MCF 10A (cell line): ENCODE results near the gene OR2AT4. TPM values are rescaled to one million over a fixed set of nuclear protein-coding genes. Genes with fewer than 3 reads are reported as not detected.

ENCODE experiments used
- BruUV-seq: library from RNA; stranded (reverse); fragments of 400-500 nt; replicated peaks from 2 replicates; lab custom pipeline; 2021; lab: Mats Ljungman, UMichigan
- CTCF ChIA-PET: fragments of 300-600 bp; sonication (Branson Sonifier 250); formaldehyde crosslinking; extraction: SDS; loops from one replicate; lab custom pipeline; 2021; ENCODE audit warnings: antibody characterized with exemption, inconsistent platforms; lab: Yijun Ruan, JAX
- POLR2A ChIA-PET: fragments of 300-600, 350-650 bp; sonication (Branson Sonifier 250); formaldehyde crosslinking; extraction: SDS; loops from one replicate; lab custom pipeline; 2020; ENCODE audit warnings: antibody characterized with exemption, inconsistent platforms; lab: Yijun Ruan, JAX
- DNase-seq: peaks from one replicate; pipeline ENCODE4 v3.0.0-alpha.2; 2018; ENCODE audit not compliant: unreplicated experiment
- H3K27ac Mint-ChIP-seq: one replicate; pipeline ENCODE4 v1.8.0; 2022; ENCODE audit warnings: mild to moderate bottlenecking, low read depth, mixed read lengths; ENCODE audit not compliant: unreplicated experiment
- H3K27me3 Mint-ChIP-seq: one replicate; pipeline ENCODE4 v1.8.0; 2022; ENCODE audit warnings: mixed read lengths; ENCODE audit not compliant: insufficient read depth, unreplicated experiment
- H3K36me3 Mint-ChIP-seq: one replicate; pipeline ENCODE4 v1.8.0; 2022; ENCODE audit warnings: mild to moderate bottlenecking, moderate library complexity, mixed read lengths; ENCODE audit not compliant: insufficient read depth, unreplicated experiment
- H3K4me1 Mint-ChIP-seq: one replicate; pipeline ENCODE4 v1.8.0; 2022; ENCODE audit warnings: mixed read lengths; ENCODE audit not compliant: insufficient read depth, unreplicated experiment
- H3K4me3 Mint-ChIP-seq: one replicate; pipeline ENCODE4 v1.8.0; 2022; ENCODE audit warnings: mild to moderate bottlenecking, moderate library complexity, mixed read lengths; ENCODE audit not compliant: unreplicated experiment
- H3K9me3 Mint-ChIP-seq: one replicate; pipeline ENCODE4 v1.8.0; 2022; ENCODE audit warnings: mixed read lengths; ENCODE audit not compliant: unreplicated experiment
- intact Hi-C: fragments of 100-400 bp; cut with micrococcal nuclease; formaldehyde crosslinking; loops from 2 replicates; pipeline ENCODE4 v1.14.1; 2022
- total RNA-seq: library from RNA; stranded (reverse); gene quantifications from 2 replicates; pipeline ENCODE4 v1.2.3, GENCODE V29; 2022
- TF ChIP-seq, protein P1 (sequence below): fragments of 200-600 bp; IDR thresholded peaks from one replicate; pipeline ENCODE4 v1.8.0; 2022; ENCODE audit warnings: antibody characterized with exemption, mild to moderate bottlenecking; ENCODE audit not compliant: unreplicated experiment

OR2AT4 gene
- total RNA-seq, 1 experiment from 2014 or later, result not detected

GRCh38 chr11:75068993-75069392, 27.7 kb downstream of the OR2AT4 start:
- H3K9me3 Mint-ChIP-seq, result no peaks in the 10 kb centered on the region
- ChIA-PET POLR2A (no interaction called here), CTCF (interaction anchor here (0.5 to 1.7 kb wide), 2 partner anchors 46 to 74 kb away, joined by 3 to 7 read pairs; no protein-coding TSS in a partner anchor)
- DNase-seq, result no peak
- intact Hi-C loops, result no loop called here
- H3K27ac Mint-ChIP-seq, result no peak overlapping the region
- no TSS peak for BruUV-seq
- no peaks in the 10 kb centered on the region for H3K4me1 Mint-ChIP-seq
- H3K4me3 Mint-ChIP-seq, result no peak overlapping the region
- TF ChIP-seq, protein P1, sequence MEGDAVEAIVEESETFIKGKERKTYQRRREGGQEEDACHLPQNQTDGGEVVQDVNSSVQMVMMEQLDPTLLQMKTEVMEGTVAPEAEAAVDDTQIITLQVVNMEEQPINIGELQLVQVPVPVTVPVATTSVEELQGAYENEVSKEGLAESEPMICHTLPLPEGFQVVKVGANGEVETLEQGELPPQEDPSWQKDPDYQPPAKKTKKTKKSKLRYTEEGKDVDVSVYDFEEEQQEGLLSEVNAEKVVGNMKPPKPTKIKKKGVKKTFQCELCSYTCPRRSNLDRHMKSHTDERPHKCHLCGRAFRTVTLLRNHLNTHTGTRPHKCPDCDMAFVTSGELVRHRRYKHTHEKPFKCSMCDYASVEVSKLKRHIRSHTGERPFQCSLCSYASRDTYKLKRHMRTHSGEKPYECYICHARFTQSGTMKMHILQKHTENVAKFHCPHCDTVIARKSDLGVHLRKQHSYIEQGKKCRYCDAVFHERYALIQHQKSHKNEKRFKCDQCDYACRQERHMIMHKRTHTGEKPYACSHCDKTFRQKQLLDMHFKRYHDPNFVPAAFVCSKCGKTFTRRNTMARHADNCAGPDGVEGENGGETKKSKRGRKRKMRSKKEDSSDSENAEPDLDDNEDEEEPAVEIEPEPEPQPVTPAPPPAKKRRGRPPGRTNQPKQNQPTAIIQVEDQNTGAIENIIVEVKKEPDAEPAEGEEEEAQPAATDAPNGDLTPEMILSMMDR, result no peak
- H3K36me3 Mint-ChIP-seq, result no peaks in the 10 kb centered on the region
- peaks cover 87% of the 10 kb centered on the region for H3K27me3 Mint-ChIP-seq

- BruUV-seq, result no TSS peak
- peaks cover 87% of the 10 kb centered on the region for H3K27me3 Mint-ChIP-seq
These were observed 28.1 kb downstream of the OR2AT4 start for GRCh38 chr11:75068559-75068958.

DNA sequence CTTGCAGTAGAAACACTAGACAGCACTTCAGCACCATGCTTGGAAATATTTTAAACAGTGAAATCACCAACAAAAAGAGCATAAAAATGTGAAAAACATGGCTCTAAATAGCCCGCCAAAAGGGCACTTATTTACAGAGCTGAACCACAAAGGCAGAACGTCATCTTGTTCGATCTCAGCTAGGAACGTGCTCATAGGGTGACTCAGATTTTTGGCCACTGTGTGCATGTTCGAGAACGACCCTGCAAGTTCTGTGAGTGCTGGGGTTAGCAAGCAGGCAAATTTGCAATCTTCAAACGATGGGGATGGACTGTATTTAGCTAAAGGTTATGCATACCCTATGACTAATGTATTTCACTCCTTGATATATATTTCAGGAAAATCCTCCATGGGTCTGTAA, 30.6 kb downstream of the OR2AT4 start:
- no TSS peak for BruUV-seq
- POLR2A ChIA-PET, result no interaction called here
- CTCF ChIA-PET, result interaction anchor here (0.6 to 2.1 kb wide), 4 partner anchors 42 to 139 kb away, joined by 3 to 5 read pairs (median 3); no protein-coding TSS in a partner anchor
- no peak for DNase-seq
- TF ChIP-seq, protein P1, result no peak
- intact Hi-C loops, result no loop called here
- Mint-ChIP-seq H3K36me3 (no peaks in the 10 kb centered on the region), H3K27ac (no peak overlapping the region), H3K9me3 (no peaks in the 10 kb centered on the region), H3K4me3 (no peak overlapping the region), H3K4me1 (no peaks in the 10 kb centered on the region), H3K27me3 (peaks cover 62% of the 10 kb centered on the region)

More at GRCh38 chr11:75068559-75068958, 28.1 kb downstream of the OR2AT4 start:
- no peak for DNase-seq
- Mint-ChIP-seq H3K36me3 (no peaks in the 10 kb centered on the region), H3K27ac (no peak overlapping the region), H3K4me3 (no peak overlapping the region), H3K4me1 (no peaks in the 10 kb centered on the region), H3K9me3 (no peaks in the 10 kb centered on the region)
- ChIA-PET POLR2A (no interaction called here), CTCF (interaction anchor here (0.5 to 1.7 kb wide), 2 partner anchors 46 to 74 kb away, joined by 3 to 7 read pairs; no protein-coding TSS in a partner anchor)
- TF ChIP-seq, protein P1, result no peak
- intact Hi-C loops, result no loop called here

- ChIA-PET CTCF (interaction anchor here (0.6 to 2.1 kb wide), 5 partner anchors 40 to 663 kb away, joined by 3 to 6 read pairs (median 3); no protein-coding TSS in a partner anchor), POLR2A (no interaction called here)
- Mint-ChIP-seq H3K36me3 (no peaks in the 10 kb centered on the region), H3K4me3 (no peak overlapping the region), H3K27ac (no peak overlapping the region), H3K4me1 (no peaks in the 10 kb centered on the region), H3K27me3 (peaks cover 47% of the 10 kb centered on the region), H3K9me3 (no peaks in the 10 kb centered on the region)
- DNase-seq, result no peak
- TF ChIP-seq, protein P1, result no peak
- intact Hi-C loops, result no loop called here
- no TSS peak for BruUV-seq
These were observed 32.8 kb downstream of the OR2AT4 start for GRCh38 chr11:75063741-75064314.
